Measurements from ENCODE around the gene TM2D3.

TM2D3 gene

GRCh38 chr15:101608201-101608600 lies 44.0 kb downstream of the TM2D3 start:
- Histone ChIP-seq H3K27me3 (ENCODE audit: control insufficient read depth, insufficient read depth, low read length) (no peaks in the 10 kb centered on the region), H3K9ac (ENCODE audit: low read length) (no peak overlapping the region), H3K4me3 (ENCODE audit: low read length) (no peak overlapping the region), H3K4me1 (ENCODE audit: control insufficient read depth, insufficient read depth, low read length) (no peaks in the 10 kb centered on the region), H3K27ac (ENCODE audit: low read depth, low read length) (no peak overlapping the region), H3K36me3 (ENCODE audit: control insufficient read depth, insufficient read depth, low read length) (no peaks in the 10 kb centered on the region)

DNA sequence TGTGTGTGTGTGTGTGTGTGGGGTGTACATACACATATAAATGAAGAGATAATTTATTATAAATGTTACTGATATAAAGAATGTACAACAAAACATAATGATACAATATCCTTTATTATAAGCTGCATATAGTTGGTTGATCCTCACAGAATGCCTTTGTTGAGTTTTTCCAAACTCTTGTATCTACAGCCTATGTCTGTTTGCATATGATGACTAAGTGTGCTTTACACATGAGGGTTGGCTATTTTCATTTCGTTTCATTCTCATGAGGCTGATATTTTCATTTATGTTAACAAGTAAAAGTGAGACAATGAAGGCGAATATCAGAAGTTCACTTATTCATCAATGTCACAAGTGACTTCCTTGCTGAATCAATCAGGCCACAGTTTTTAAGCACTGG lies 45.1 kb downstream of the TM2D3 start:
- no peak overlapping the region for H3K27ac ChIP-seq (ENCODE audit: low read depth, low read length)
- no peaks in the 10 kb centered on the region for H3K27me3 ChIP-seq (ENCODE audit: control insufficient read depth, insufficient read depth, low read length)
- no peak overlapping the region for H3K9ac ChIP-seq (ENCODE audit: low read length)
- no peaks in the 10 kb centered on the region for H3K36me3 ChIP-seq (ENCODE audit: control insufficient read depth, insufficient read depth, low read length)
- no peak overlapping the region for H3K4me3 ChIP-seq (ENCODE audit: low read length)
- H3K4me1 ChIP-seq (ENCODE audit: control insufficient read depth, insufficient read depth, low read length) = no peaks in the 10 kb centered on the region

DNA sequence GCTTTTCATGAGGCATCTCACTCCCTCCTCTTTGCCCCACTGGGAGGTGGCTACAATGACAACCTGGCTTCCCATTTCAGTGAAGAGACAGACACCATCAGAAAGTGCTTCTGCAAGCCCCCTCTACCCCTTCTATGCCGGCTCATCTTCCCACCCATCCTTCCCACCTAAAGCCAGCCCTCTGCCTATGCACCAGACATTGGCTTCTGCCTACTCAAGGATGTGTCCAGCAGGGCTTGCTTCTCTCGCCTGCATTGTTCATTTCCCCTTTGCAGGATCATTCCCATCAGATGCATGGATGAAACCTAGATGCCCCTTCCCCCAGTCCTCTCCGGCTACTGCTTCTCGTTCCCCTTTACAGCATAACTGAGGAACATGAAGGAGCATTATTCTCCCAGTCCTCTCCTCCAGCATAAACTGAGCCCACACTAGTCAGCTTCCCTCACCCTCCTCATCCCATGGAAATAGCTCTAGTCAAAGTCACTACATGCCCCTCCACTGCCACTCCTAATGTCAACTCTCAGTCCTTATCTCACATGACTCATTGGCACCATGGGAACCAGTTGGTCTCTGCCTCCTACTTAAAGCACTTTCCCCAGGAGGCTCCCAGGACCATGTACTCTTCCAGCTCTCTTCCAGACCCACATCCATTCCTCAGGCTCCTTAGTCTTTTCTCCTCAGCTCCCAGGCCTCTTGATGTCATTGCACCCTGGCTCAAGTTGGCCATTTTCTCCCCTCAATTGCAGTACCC lies 47.9 kb downstream of the TM2D3 start:
- no peak overlapping the region for H3K9ac ChIP-seq (ENCODE audit: low read length)
- no peak overlapping the region for H3K4me3 ChIP-seq (ENCODE audit: low read length)
- no peaks in the 10 kb centered on the region for H3K36me3 ChIP-seq (ENCODE audit: control insufficient read depth, insufficient read depth, low read length)
- H3K4me1 ChIP-seq (ENCODE audit: control insufficient read depth, insufficient read depth, low read length) = no peaks in the 10 kb centered on the region
- H3K27ac ChIP-seq (ENCODE audit: low read depth, low read length) = no peak overlapping the region
- no peaks in the 10 kb centered on the region for H3K27me3 ChIP-seq (ENCODE audit: control insufficient read depth, insufficient read depth, low read length)

DNA sequence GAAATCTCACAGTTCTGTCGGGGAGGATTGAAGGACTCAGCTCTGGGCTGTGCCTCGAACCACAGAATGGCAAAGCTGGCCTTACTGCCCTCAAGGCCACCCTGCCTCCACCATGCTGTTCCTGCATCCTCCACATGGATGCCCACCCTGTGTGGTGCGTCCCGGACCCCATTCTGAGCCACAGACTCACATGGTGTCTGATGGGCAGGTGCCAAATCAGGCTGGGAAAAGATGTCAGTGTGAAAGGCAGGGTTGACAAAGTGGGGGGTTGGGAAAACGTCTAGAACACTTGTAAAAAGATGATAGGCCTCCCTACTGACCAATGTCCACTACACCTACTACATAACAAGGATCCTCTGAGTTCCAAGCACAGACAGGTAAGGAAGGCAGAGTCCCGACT lies 49.4 kb downstream of the TM2D3 start:
- Histone ChIP-seq H3K27ac (ENCODE audit: low read depth, low read length) (no peak overlapping the region), H3K36me3 (ENCODE audit: control insufficient read depth, insufficient read depth, low read length) (no peaks in the 10 kb centered on the region), H3K4me3 (ENCODE audit: low read length) (no peak overlapping the region), H3K4me1 (ENCODE audit: control insufficient read depth, insufficient read depth, low read length) (no peaks in the 10 kb centered on the region), H3K27me3 (ENCODE audit: control insufficient read depth, insufficient read depth, low read length) (no peaks in the 10 kb centered on the region), H3K9ac (ENCODE audit: low read length) (no peak overlapping the region)

DNA sequence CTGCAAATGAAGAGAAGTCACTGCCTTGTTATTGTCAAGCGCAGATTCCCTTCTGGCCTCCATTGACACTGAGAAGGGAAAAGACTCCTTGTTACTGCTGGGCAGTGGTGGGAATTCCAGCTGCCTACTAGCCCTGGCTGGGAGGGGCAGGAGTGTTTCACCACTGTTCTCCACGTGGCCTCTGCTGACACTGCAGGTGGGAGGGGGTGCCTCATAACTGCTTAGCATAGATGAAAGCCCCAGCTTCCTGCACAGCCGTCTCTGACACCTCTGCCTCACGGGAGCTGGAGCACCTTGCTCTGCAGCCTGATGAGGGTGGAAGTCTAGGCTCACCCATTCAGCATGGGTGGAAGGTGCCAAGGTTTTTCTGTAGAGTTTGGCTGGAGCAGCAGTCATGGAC lies 52.1 kb downstream of the TM2D3 start:
- H3K36me3 ChIP-seq (ENCODE audit: control insufficient read depth, insufficient read depth, low read length) = no peaks in the 10 kb centered on the region
- H3K27me3 ChIP-seq (ENCODE audit: control insufficient read depth, insufficient read depth, low read length) = no peaks in the 10 kb centered on the region
- no peak overlapping the region for H3K9ac ChIP-seq (ENCODE audit: low read length)
- no peak overlapping the region for H3K4me3 ChIP-seq (ENCODE audit: low read length)
- H3K27ac ChIP-seq (ENCODE audit: low read depth, low read length) = no peak overlapping the region
- no peaks in the 10 kb centered on the region for H3K4me1 ChIP-seq (ENCODE audit: control insufficient read depth, insufficient read depth, low read length)

GRCh38 chr15:101599091-101599490 lies 53.1 kb downstream of the TM2D3 start:
- H3K9ac ChIP-seq (ENCODE audit: low read length) = no peak overlapping the region
- H3K27me3 ChIP-seq (ENCODE audit: control insufficient read depth, insufficient read depth, low read length) = no peaks in the 10 kb centered on the region
- H3K27ac ChIP-seq (ENCODE audit: low read depth, low read length) = no peak overlapping the region
- no peaks in the 10 kb centered on the region for H3K4me1 ChIP-seq (ENCODE audit: control insufficient read depth, insufficient read depth, low read length)
- no peaks in the 10 kb centered on the region for H3K36me3 ChIP-seq (ENCODE audit: control insufficient read depth, insufficient read depth, low read length)
- H3K4me3 ChIP-seq (ENCODE audit: low read length) = no peak overlapping the region

DNA sequence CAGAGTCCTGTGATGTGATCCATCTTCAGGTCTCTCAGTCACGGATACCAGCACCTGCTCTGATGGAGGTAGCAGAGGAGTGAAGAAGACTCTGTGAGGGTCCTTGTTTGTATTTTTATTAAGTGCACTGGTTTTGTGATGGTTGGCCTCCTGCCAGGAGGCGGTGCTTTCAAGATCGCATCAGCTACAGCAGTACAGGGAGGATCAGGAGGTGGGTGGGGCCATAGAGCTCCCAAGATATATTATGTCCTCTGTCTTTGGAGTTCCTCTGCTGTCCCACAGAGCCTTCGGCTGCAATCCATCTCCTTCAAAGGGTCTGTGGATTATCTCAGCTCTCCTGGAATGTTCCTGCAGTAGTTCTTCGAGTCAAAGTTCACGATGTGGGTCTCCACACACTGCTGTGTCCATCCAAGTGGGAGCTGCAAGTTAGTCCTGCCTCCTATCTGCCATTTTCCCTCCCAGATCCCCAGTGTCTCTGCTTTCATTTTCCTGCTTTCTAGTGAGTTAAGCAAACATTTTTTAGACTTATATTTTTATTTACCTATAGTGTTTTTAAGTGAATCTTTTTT lies 54.7 kb downstream of the TM2D3 start:
- H3K36me3 ChIP-seq (ENCODE audit: control insufficient read depth, insufficient read depth, low read length) = no peaks in the 10 kb centered on the region
- no peak overlapping the region for H3K4me3 ChIP-seq (ENCODE audit: low read length)
- no peaks in the 10 kb centered on the region for H3K27me3 ChIP-seq (ENCODE audit: control insufficient read depth, insufficient read depth, low read length)
- H3K4me1 ChIP-seq (ENCODE audit: control insufficient read depth, insufficient read depth, low read length) = no peaks in the 10 kb centered on the region
- H3K27ac ChIP-seq (ENCODE audit: low read depth, low read length) = no peak overlapping the region
- no peak overlapping the region for H3K9ac ChIP-seq (ENCODE audit: low read length)

DNA sequence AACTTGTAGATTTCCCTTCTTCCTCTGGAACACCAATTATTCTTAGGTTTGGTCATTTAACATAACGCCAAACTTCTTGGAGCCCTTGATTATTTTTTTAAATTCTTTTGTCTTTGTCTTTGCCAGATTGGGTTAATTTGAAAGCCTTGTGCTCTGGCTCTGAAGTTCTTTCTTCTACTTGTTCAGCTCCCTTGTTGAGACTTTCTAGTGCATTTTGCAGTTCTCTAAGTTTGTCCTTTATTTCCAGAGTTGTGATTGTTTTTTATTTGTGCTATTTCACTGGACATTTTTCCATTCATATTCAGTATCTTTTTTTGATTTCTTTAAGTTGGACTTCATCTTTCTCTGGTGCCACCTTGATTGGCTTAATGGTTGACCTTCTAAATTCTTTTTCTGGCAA lies 55.5 kb downstream of the TM2D3 start:
- Histone ChIP-seq H3K36me3 (ENCODE audit: control insufficient read depth, insufficient read depth, low read length) (no peaks in the 10 kb centered on the region), H3K27me3 (ENCODE audit: control insufficient read depth, insufficient read depth, low read length) (no peaks in the 10 kb centered on the region), H3K4me3 (ENCODE audit: low read length) (no peak overlapping the region), H3K9ac (ENCODE audit: low read length) (no peak overlapping the region), H3K4me1 (ENCODE audit: control insufficient read depth, insufficient read depth, low read length) (no peaks in the 10 kb centered on the region), H3K27ac (ENCODE audit: low read depth, low read length) (no peak overlapping the region)
